IPS-15b (cell line): ENCODE data around the gene NAV2.

Experiments used
- H3K27me3 ChIP-seq: one replicate; pipeline ENCODE4 v1.6.1; 2013; ENCODE audit warnings: low read length; ENCODE audit not compliant: control insufficient read depth, insufficient read depth
- H3K36me3 ChIP-seq: one replicate; pipeline ENCODE4 v1.6.1; 2013; ENCODE audit warnings: low read length; ENCODE audit not compliant: control insufficient read depth, insufficient read depth
- H3K4me1 ChIP-seq: one replicate; pipeline ENCODE4 v1.6.1; 2013; ENCODE audit warnings: mild to moderate bottlenecking, low read length; ENCODE audit not compliant: control insufficient read depth, insufficient read depth
- H3K4me3 ChIP-seq: one replicate; pipeline ENCODE4 v1.5.1; 2013; ENCODE audit warnings: low read depth, low read length
- H3K9ac ChIP-seq: one replicate; pipeline ENCODE4 v1.6.1; 2013; ENCODE audit warnings: low read depth, mild to moderate bottlenecking, low read length
- H3K9me3 ChIP-seq: one replicate; pipeline ENCODE4 v1.6.1; 2013; ENCODE audit warnings: mild to moderate bottlenecking, low read length; ENCODE audit not compliant: control insufficient read depth, insufficient read depth

NAV2 gene

DNA sequence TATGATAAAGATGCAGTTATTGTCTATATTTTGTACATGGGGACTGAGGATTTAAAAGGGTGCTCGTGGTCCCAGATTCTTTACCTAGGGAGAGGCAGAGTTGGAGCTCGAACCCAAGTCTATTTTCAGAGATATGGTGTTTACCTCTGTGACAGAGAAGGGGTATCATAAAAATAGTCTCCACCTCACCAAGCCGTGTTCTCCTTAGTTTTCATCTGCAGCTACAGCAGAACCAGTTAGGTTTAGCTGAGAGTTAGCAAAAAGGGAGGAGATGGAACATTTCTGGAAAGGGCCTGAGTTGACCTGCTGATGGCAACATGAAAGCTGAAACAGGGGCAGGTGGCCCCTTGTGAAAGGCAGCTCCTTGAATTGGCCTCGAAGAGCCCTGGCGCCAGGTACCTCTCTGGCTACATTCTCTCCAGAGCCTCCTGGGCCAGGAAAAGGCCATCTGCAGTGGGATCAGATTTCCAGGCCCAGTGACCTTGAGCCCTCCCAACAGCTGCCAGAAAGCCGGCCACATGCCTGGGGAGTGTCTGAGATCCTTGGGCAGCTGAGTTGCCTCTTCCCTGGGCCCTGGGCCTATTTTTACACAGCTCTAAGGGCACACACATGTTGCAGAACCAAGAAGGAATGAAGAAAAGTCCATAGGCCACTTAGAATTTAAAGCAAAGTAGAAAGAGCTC, 136.6 kb downstream of the NAV2 start:
- no peak overlapping the region for H3K9ac ChIP-seq
- peaks cover 10% of the 10 kb centered on the region for H3K4me1 ChIP-seq
- no peaks in the 10 kb centered on the region for H3K27me3 ChIP-seq
- peaks cover 16% of the 10 kb centered on the region for H3K36me3 ChIP-seq
- no peaks in the 10 kb centered on the region for H3K9me3 ChIP-seq
- no peak overlapping the region for H3K4me3 ChIP-seq

DNA sequence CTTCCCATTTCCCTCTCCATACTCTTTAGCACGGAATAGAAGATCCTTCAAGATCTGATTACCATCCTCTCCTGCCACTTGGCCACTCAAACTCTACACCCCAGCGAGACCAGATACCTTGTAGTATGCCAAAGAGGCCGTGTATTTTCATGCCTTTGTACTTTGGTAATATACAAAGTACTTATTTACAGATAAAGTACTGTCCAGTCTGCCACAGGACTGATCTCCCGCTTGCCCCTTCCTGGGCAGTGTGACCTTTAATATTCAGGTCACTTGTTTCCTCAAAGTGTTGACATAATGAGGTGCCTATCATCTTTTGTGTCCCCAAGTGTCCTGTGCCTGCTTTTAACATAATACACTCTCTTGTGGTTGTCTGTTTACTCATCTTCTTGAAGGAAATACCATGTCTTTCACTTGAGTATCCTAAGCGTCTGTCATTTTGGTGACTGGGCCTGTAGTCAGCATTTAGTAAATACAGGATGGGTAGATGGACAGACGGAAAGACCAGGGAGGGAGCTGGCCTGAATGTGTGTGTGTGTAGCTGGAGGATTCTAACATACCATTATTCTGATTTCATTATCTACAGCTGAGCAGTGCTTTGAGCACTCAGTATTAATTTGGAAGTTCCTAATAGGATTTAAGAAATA, 137.4 kb downstream of the NAV2 start:
- H3K9ac ChIP-seq: no peak overlapping the region
- H3K4me1 ChIP-seq: peaks cover 10% of the 10 kb centered on the region
- no peak overlapping the region for H3K4me3 ChIP-seq
- H3K27me3 ChIP-seq: no peaks in the 10 kb centered on the region
- no peaks in the 10 kb centered on the region for H3K9me3 ChIP-seq
- H3K36me3 ChIP-seq: peaks cover 10% of the 10 kb centered on the region

- Histone ChIP-seq H3K4me3 (no peak overlapping the region), H3K9me3 (no peaks in the 10 kb centered on the region), H3K36me3 (peaks cover 5% of the 10 kb centered on the region), H3K4me1 (peaks cover 9% of the 10 kb centered on the region), H3K27me3 (no peaks in the 10 kb centered on the region), H3K9ac (no peak overlapping the region)
Observed at GRCh38 chr11:19852288-19852687, 139.7 kb downstream of the NAV2 start.

GRCh38 chr11:19853016-19853415, 140.4 kb downstream of the NAV2 start:
- Histone ChIP-seq H3K9me3 (no peaks in the 10 kb centered on the region), H3K9ac (no peak overlapping the region)

DNA sequence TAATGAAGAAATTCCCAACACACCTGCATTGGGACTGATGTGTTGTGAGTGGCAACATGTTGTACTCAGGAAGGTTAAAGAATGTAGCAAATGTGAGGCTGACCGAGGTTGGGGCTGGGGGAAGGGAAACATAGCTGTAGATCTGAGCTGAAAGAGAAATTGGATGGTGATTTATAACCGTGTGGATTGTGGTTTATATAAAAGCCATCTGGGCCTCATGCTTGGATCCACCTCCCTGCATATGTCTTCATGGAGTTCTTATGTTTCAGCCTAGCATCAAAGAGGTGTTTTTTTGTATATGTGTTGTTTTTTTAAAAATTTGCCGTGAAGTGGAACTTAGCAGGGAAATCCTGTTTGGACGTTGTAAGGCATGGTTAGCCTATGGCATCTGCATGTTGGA, 141.3 kb downstream of the NAV2 start:
- no peak overlapping the region for H3K9ac ChIP-seq
- peaks cover 5% of the 10 kb centered on the region for H3K36me3 ChIP-seq
- H3K9me3 ChIP-seq: no peaks in the 10 kb centered on the region
- H3K4me3 ChIP-seq: no peak overlapping the region
- peaks cover 3% of the 10 kb centered on the region for H3K4me1 ChIP-seq
- no peaks in the 10 kb centered on the region for H3K27me3 ChIP-seq

More at GRCh38 chr11:19853016-19853415, 140.4 kb downstream of the NAV2 start:
- Histone ChIP-seq H3K27me3 (no peaks in the 10 kb centered on the region), H3K4me3 (no peak overlapping the region), H3K36me3 (peaks cover 5% of the 10 kb centered on the region), H3K4me1 (peaks cover 3% of the 10 kb centered on the region)

GRCh38 chr11:19861171-19861570, 148.5 kb downstream of the NAV2 start:
- no peaks in the 10 kb centered on the region for H3K27me3 ChIP-seq
- H3K4me1 ChIP-seq: peaks cover 4% of the 10 kb centered on the region
- H3K4me3 ChIP-seq: no peak overlapping the region
- H3K9ac ChIP-seq: no peak overlapping the region
- no peaks in the 10 kb centered on the region for H3K9me3 ChIP-seq
- no peaks in the 10 kb centered on the region for H3K36me3 ChIP-seq

GRCh38 chr11:19862091-19862490, 149.5 kb downstream of the NAV2 start:
- H3K4me1 ChIP-seq: peaks cover 8% of the 10 kb centered on the region
- H3K36me3 ChIP-seq: no peaks in the 10 kb centered on the region
- no peak overlapping the region for H3K9ac ChIP-seq
- H3K9me3 ChIP-seq: no peaks in the 10 kb centered on the region
- H3K27me3 ChIP-seq: no peaks in the 10 kb centered on the region
- H3K4me3 ChIP-seq: no peak overlapping the region

GRCh38 chr11:19864141-19865140, 151.8 kb downstream of the NAV2 start:
- Histone ChIP-seq H3K9me3 (no peaks in the 10 kb centered on the region), H3K4me1 (peaks cover 14% of the 10 kb centered on the region), H3K27me3 (no peaks in the 10 kb centered on the region)

DNA sequence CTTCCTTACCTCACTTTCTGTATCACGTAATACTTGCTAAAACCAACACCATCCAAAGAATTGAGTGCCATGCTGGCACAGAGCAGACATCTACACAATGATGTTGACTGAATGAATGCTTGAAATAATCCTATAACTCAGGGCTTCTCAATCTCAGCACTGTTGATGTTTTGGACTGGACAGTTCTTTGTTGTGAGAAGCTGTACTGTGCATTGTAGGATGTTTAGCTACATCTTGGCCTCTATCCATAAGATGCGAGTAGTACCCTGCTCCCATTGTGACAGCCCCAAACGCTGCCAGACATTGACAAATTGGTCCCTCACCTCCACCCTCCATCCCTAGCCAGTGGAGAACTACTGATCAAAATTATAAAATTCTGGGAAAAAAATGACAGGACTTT, 153.4 kb downstream of the NAV2 start:
- Histone ChIP-seq H3K4me1 (peaks cover 14% of the 10 kb centered on the region), H3K9me3 (no peaks in the 10 kb centered on the region), H3K36me3 (peaks cover 3% of the 10 kb centered on the region), H3K4me3 (no peak overlapping the region), H3K9ac (no peak overlapping the region), H3K27me3 (no peaks in the 10 kb centered on the region)

More at GRCh38 chr11:19864141-19865140, 151.8 kb downstream of the NAV2 start:
- no peak overlapping the region for H3K4me3 ChIP-seq
- H3K36me3 ChIP-seq: peaks cover 3% of the 10 kb centered on the region
- no peak overlapping the region for H3K9ac ChIP-seq

DNA sequence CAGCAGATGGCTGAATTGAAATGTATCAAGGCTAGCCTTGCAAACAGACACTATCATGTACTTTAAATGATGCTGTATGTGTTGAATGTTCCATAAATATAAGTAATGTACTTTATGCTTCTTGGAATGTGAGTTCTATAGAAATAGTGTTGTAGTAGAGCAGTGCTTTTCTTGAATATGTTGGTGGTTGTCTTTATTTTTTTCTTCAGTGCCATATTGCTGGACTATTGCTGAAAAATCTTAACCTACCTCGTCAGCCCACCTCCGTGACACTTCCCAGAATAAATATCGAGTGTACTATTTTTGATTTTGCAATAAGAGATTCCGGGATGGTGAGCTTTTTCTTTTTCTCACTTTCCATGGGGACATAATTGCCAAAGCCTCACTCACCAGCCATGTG, 153.9 kb downstream of the NAV2 start:
- Histone ChIP-seq H3K9ac (no peak overlapping the region), H3K4me3 (no peak overlapping the region), H3K36me3 (peaks cover 3% of the 10 kb centered on the region), H3K4me1 (peaks cover 14% of the 10 kb centered on the region), H3K9me3 (no peaks in the 10 kb centered on the region), H3K27me3 (no peaks in the 10 kb centered on the region)

DNA sequence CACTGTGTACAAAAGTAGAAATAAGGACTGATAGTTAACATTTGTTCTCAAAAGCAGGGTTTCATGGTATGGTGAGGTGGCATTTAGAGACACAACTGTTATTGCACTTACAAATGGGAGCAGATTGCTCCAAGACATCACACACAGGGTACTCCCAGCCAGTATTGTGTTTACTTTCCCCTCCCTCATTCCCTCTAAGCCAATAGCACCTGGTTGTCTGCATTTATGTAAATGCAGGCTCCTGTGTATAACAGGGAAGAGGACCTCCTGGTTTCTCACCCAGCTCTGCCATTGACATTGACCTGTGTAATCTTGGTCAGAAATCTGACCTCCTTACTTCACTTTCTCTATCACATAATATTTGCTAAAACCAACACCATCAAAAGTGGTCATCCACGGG, 154.4 kb downstream of the NAV2 start:
- no peaks in the 10 kb centered on the region for H3K9me3 ChIP-seq
- H3K27me3 ChIP-seq: no peaks in the 10 kb centered on the region
- H3K4me3 ChIP-seq: no peak overlapping the region
- H3K36me3 ChIP-seq: peaks cover 6% of the 10 kb centered on the region
- H3K4me1 ChIP-seq: peaks cover 16% of the 10 kb centered on the region
- H3K9ac ChIP-seq: no peak overlapping the region
